SK-N-SH treated with all-trans-retinoic acid at 6 μM for 48 hours (cell line): ENCODE measurements around the gene TMEM63A.

Experiments
- ARNTL ChIP-seq: fragments of 450-650 bp; formaldehyde crosslinking; IDR thresholded peaks from 2 replicates; pipeline ENCODE4 v1.5.0; 2020; ENCODE audit warnings: low read depth, mild to moderate bottlenecking, moderate library complexity, borderline replicate concordance
- GLIS3 ChIP-seq: fragments of 250-450 bp; sonication (Bioruptor Pico); IDR thresholded peaks from 2 replicates; pipeline ENCODE4 v1.5.0; 2020; ENCODE audit warnings: mild to moderate bottlenecking, moderate library complexity
- PPARA ChIP-seq: fragments of 250-450 bp; sonication (Bioruptor Pico); IDR thresholded peaks from 2 replicates; pipeline ENCODE4 v1.5.0; 2020; ENCODE audit warnings: mild to moderate bottlenecking, borderline replicate concordance

GRCh38 chr1:225891229-225891972, 9.2 kb upstream of the TMEM63A start:
- no peak for TF ChIP-seq PPARA (CRISPR knock-in tag)
- TF ChIP-seq ARNTL, result no peak
- no peak for TF ChIP-seq GLIS3 (CRISPR knock-in tag)
